Adrenal gland (tissue), 5 donors: ENCODE data around the gene ADARB2.

ENCODE experiments used
- CTCF ChIP-seq, 6 experiments: fragments of 450-650 bp in 4 of 6; fragments of 200-600 bp in 2 of 6; sonication (generic) in 1 of 6; IDR thresholded peaks; 1 replicate in 5 of 6; 2 replicates in 1 of 6; pipeline versions ENCODE4 v1.5.1 to v1.8.0; 2016 to 2021; ENCODE audit warnings: antibody characterized with exemption in 6 of 6, mild to moderate bottlenecking in 2 of 6, moderate library complexity in 1 of 6
- POLR2A ChIP-seq, 2 donors: fragments of 450-650 bp; IDR thresholded peaks; one replicate each; pipeline ENCODE4 v1.6.1; 2017; ENCODE audit warnings: antibody characterized with exemption in 2 of 2, mild to moderate bottlenecking in 2 of 2, moderate library complexity in 1 of 2
- donor health status: DM: no; HTN: no; CAD: no.

GRCh38 chr10:1274701-1275544, 462.4 kb downstream of the ADARB2 start:
- no peak for TF ChIP-seq CTCF (IDR thresholded peaks at IDR 0.05)
- no peak for TF ChIP-seq POLR2A (IDR thresholded peaks at IDR 0.05)
